ENCODE data around the gene ZC3HAV1. TPM values are rescaled to one million over a fixed set of nuclear protein-coding genes. Genes with fewer than 3 reads are reported as not detected.
"Not testable (repeated sequence)": the region's sequence is repeated elsewhere in the genome, so short reads cannot be mapped to it uniquely, and the experiment has no call there.

Gene ZC3HAV1
- total and polyA plus RNA-seq, 4 donors: 4.1 to 39.5 (median 18.4) TPM

- Histone ChIP-seq H3K4me1 (ENCODE audit: control insufficient read depth in 1 of 2, insufficient read depth in 2 of 2, low read length in 2 of 2) (no peaks in the 10 kb centered on the region), H3K4me3 (ENCODE audit: low read length in 2 of 2) (no peak overlapping the region), H3K9me3 (ENCODE audit: control insufficient read depth, low read length) (no peaks in the 10 kb centered on the region), H3K27ac (ENCODE audit: low read depth in 1 of 2, low read length in 2 of 2) (no peak overlapping the region), H3K36me3 (ENCODE audit: control insufficient read depth in 1 of 2, insufficient read depth in 2 of 2, low read length in 1 of 2) (no peaks in the 10 kb centered on the region), H3K27me3 (ENCODE audit: control insufficient read depth in 1 of 2, insufficient read depth in 2 of 2, low read length in 1 of 2) (no peaks in the 10 kb centered on the region)
- WGBS, 2 donors: 85 to 88% methylated on average over 13 of the region's 13 CpGs
- intact Hi-C loops (cut with DNase I): no loop called here
- peak in 1 of 2 donors; percentile 59 for DNase-seq
- peak; percentile 69 for ATAC-seq (ENCODE audit: low FRiP score)
Observed at GRCh38 chr7:139095194-139095659, 14.3 kb downstream of the ZC3HAV1 start.

GRCh38 chr7:139094596-139094995, 14.9 kb downstream of the ZC3HAV1 start:
- ATAC-seq (ENCODE audit: low FRiP score): no peak
- no peak overlapping the region for H3K27ac ChIP-seq (ENCODE audit: low read depth in 1 of 2, low read length in 2 of 2)
- H3K4me3 ChIP-seq (ENCODE audit: low read length in 2 of 2): no peak overlapping the region

GRCh38 chr7:139094030-139094429, 15.5 kb downstream of the ZC3HAV1 start:
- ATAC-seq (ENCODE audit: low FRiP score) (no peak), DNase-seq (no peak)
- 92 to 97% methylated on average over 3 of the region's 3 CpGs for WGBS, 2 donors
- no peaks in the 10 kb centered on the region for H3K27me3 ChIP-seq (ENCODE audit: control insufficient read depth in 1 of 2, insufficient read depth in 2 of 2, low read length in 1 of 2)
- intact Hi-C loops (cut with DNase I): no loop called here
- H3K27ac ChIP-seq (ENCODE audit: low read depth in 1 of 2, low read length in 2 of 2): no peak overlapping the region
- no peaks in the 10 kb centered on the region for H3K9me3 ChIP-seq (ENCODE audit: control insufficient read depth, low read length)
- no peaks in the 10 kb centered on the region for H3K4me1 ChIP-seq (ENCODE audit: control insufficient read depth in 1 of 2, insufficient read depth in 2 of 2, low read length in 2 of 2)
- no peaks in the 10 kb centered on the region for H3K36me3 ChIP-seq (ENCODE audit: control insufficient read depth in 1 of 2, insufficient read depth in 2 of 2, low read length in 1 of 2)
- H3K4me3 ChIP-seq (ENCODE audit: low read length in 2 of 2): no peak overlapping the region

More at GRCh38 chr7:139094596-139094995, 14.9 kb downstream of the ZC3HAV1 start:
- intact Hi-C loops (cut with DNase I): no loop called here
- Histone ChIP-seq H3K27me3 (ENCODE audit: control insufficient read depth in 1 of 2, insufficient read depth in 2 of 2, low read length in 1 of 2) (no peaks in the 10 kb centered on the region), H3K4me1 (ENCODE audit: control insufficient read depth in 1 of 2, insufficient read depth in 2 of 2, low read length in 2 of 2) (no peaks in the 10 kb centered on the region), H3K9me3 (ENCODE audit: control insufficient read depth, low read length) (no peaks in the 10 kb centered on the region), H3K36me3 (ENCODE audit: control insufficient read depth in 1 of 2, insufficient read depth in 2 of 2, low read length in 1 of 2) (no peaks in the 10 kb centered on the region)
- no peak for DNase-seq
- 75 to 77% methylated on average over 9 of the region's 9 CpGs for WGBS, 2 donors

- H3K9me3 ChIP-seq (ENCODE audit: control insufficient read depth, low read length); H3K4me1 ChIP-seq (ENCODE audit: control insufficient read depth in 1 of 2, insufficient read depth in 2 of 2, low read length in 2 of 2); ATAC-seq (ENCODE audit: low FRiP score); H3K27ac ChIP-seq (ENCODE audit: low read depth in 1 of 2, low read length in 2 of 2); DNase-seq; H3K36me3 ChIP-seq (ENCODE audit: control insufficient read depth in 1 of 2, insufficient read depth in 2 of 2, low read length in 1 of 2); intact Hi-C loops (cut with DNase I); H3K27me3 ChIP-seq (ENCODE audit: control insufficient read depth in 1 of 2, insufficient read depth in 2 of 2, low read length in 1 of 2); H3K4me3 ChIP-seq (ENCODE audit: low read length in 2 of 2): not testable (repeated sequence)
- 86 to 87% methylated on average over 10 of the region's 10 CpGs for WGBS, 2 donors
Observed at GRCh38 chr7:139093512-139093911, 16.0 kb downstream of the ZC3HAV1 start.

GRCh38 chr7:139092090-139092796, 17.3 kb downstream of the ZC3HAV1 start:
- no peaks in the 10 kb centered on the region for H3K27me3 ChIP-seq (ENCODE audit: control insufficient read depth in 1 of 2, insufficient read depth in 2 of 2, low read length in 1 of 2)
- H3K4me3 ChIP-seq (ENCODE audit: low read length in 2 of 2): no peak overlapping the region
- peaks cover 2 to 5% of the 10 kb centered on the region in 2 donors for H3K36me3 ChIP-seq (ENCODE audit: control insufficient read depth in 1 of 2, insufficient read depth in 2 of 2, low read length in 1 of 2)
- H3K9me3 ChIP-seq (ENCODE audit: control insufficient read depth, low read length): no peaks in the 10 kb centered on the region
- DNase-seq (no peak), ATAC-seq (ENCODE audit: low FRiP score) (no peak)
- 79 to 80% methylated on average over 9 of the region's 9 CpGs for WGBS, 2 donors
- H3K4me1 ChIP-seq (ENCODE audit: control insufficient read depth in 1 of 2, insufficient read depth in 2 of 2, low read length in 2 of 2): no peaks in the 10 kb centered on the region
- H3K27ac ChIP-seq (ENCODE audit: low read depth in 1 of 2, low read length in 2 of 2): no peak overlapping the region
- intact Hi-C loops (cut with DNase I): no loop called here

GRCh38 chr7:139091677-139091996, 17.9 kb downstream of the ZC3HAV1 start:
- H3K27ac ChIP-seq (ENCODE audit: low read depth in 1 of 2, low read length in 2 of 2): no peak overlapping the region
- DNase-seq: no peak
- intact Hi-C loops (cut with DNase I): no loop called here
- no peak overlapping the region for H3K4me3 ChIP-seq (ENCODE audit: low read length in 2 of 2)
- 79 to 82% methylated on average over 15 of the region's 15 CpGs for WGBS, 2 donors
- H3K9me3 ChIP-seq (ENCODE audit: control insufficient read depth, low read length): no peaks in the 10 kb centered on the region
- H3K36me3 ChIP-seq (ENCODE audit: control insufficient read depth in 1 of 2, insufficient read depth in 2 of 2, low read length in 1 of 2): peaks cover 4 to 9% of the 10 kb centered on the region in 2 donors
- H3K4me1 ChIP-seq (ENCODE audit: control insufficient read depth in 1 of 2, insufficient read depth in 2 of 2, low read length in 2 of 2): no peaks in the 10 kb centered on the region
- H3K27me3 ChIP-seq (ENCODE audit: control insufficient read depth in 1 of 2, insufficient read depth in 2 of 2, low read length in 1 of 2): no peaks in the 10 kb centered on the region
- ATAC-seq (ENCODE audit: low FRiP score): no peak

- WGBS, 2 donors: 95 to 96% methylated on average over 2 of the region's 2 CpGs
- peaks cover 4 to 13% of the 10 kb centered on the region in 2 donors for H3K36me3 ChIP-seq (ENCODE audit: control insufficient read depth in 1 of 2, insufficient read depth in 2 of 2, low read length in 1 of 2)
- H3K4me3 ChIP-seq (ENCODE audit: low read length in 2 of 2): no peak overlapping the region
- H3K9me3 ChIP-seq (ENCODE audit: control insufficient read depth, low read length): no peaks in the 10 kb centered on the region
- no peak overlapping the region for H3K27ac ChIP-seq (ENCODE audit: low read depth in 1 of 2, low read length in 2 of 2)
- intact Hi-C loops (cut with DNase I): no loop called here
- H3K4me1 ChIP-seq (ENCODE audit: control insufficient read depth in 1 of 2, insufficient read depth in 2 of 2, low read length in 2 of 2): no peaks in the 10 kb centered on the region
- H3K27me3 ChIP-seq (ENCODE audit: control insufficient read depth in 1 of 2, insufficient read depth in 2 of 2, low read length in 1 of 2): no peaks in the 10 kb centered on the region
- ATAC-seq (ENCODE audit: low FRiP score): no peak
- no peak for DNase-seq
Observed at GRCh38 chr7:139089118-139089517, 20.4 kb downstream of the ZC3HAV1 start.

- Histone ChIP-seq H3K27me3 (ENCODE audit: control insufficient read depth in 1 of 2, insufficient read depth in 2 of 2, low read length in 1 of 2) (no peaks in the 10 kb centered on the region), H3K36me3 (ENCODE audit: control insufficient read depth in 1 of 2, insufficient read depth in 2 of 2, low read length in 1 of 2) (peaks cover 4 to 13% of the 10 kb centered on the region in 2 donors), H3K4me3 (ENCODE audit: low read length in 2 of 2) (no peak overlapping the region), H3K9me3 (ENCODE audit: control insufficient read depth, low read length) (no peaks in the 10 kb centered on the region), H3K4me1 (ENCODE audit: control insufficient read depth in 1 of 2, insufficient read depth in 2 of 2, low read length in 2 of 2) (no peaks in the 10 kb centered on the region), H3K27ac (ENCODE audit: low read depth in 1 of 2, low read length in 2 of 2) (no peak overlapping the region)
- ATAC-seq (ENCODE audit: low FRiP score): no peak
- DNase-seq: no peak
- WGBS, 2 donors: 88 to 95% methylated on average over 2 of the region's 2 CpGs
- intact Hi-C loops (cut with DNase I): no loop called here
Observed at GRCh38 chr7:139088268-139088667, 21.3 kb downstream of the ZC3HAV1 start.

- Histone ChIP-seq H3K4me3 (ENCODE audit: low read length in 2 of 2) (no peak overlapping the region), H3K27ac (ENCODE audit: low read depth in 1 of 2, low read length in 2 of 2) (no peak overlapping the region), H3K4me1 (ENCODE audit: control insufficient read depth in 1 of 2, insufficient read depth in 2 of 2, low read length in 2 of 2) (no peaks in the 10 kb centered on the region), H3K9me3 (ENCODE audit: control insufficient read depth, low read length) (no peaks in the 10 kb centered on the region), H3K36me3 (ENCODE audit: control insufficient read depth in 1 of 2, insufficient read depth in 2 of 2, low read length in 1 of 2) (peaks cover 4 to 13% of the 10 kb centered on the region in 2 donors), H3K27me3 (ENCODE audit: control insufficient read depth in 1 of 2, insufficient read depth in 2 of 2, low read length in 1 of 2) (no peaks in the 10 kb centered on the region)
- ATAC-seq (ENCODE audit: low FRiP score) (no peak), DNase-seq (no peak)
- WGBS, 2 donors: 73 to 82% methylated on average over 3 of the region's 3 CpGs
- intact Hi-C loops (cut with DNase I): no loop called here
Observed at GRCh38 chr7:139087212-139087611, 22.3 kb downstream of the ZC3HAV1 start.
